GM19035 (cell line): Measurements from ENCODE around the gene CCDC85C.

ENCODE experiments used
- ATAC-seq: cut with Tn5 transposase; IDR thresholded peaks from one replicate; pipeline ENCODE4 v1.9.1; 2021; ENCODE audit not compliant: unreplicated experiment

Gene CCDC85C

GRCh38 chr14:99562856-99563748, 40.9 kb downstream of the CCDC85C start:
- no peak for ATAC-seq

- no peak for ATAC-seq
Observed at GRCh38 chr14:99561864-99562263, 42.1 kb downstream of the CCDC85C start.

- ATAC-seq = no peak
Observed at GRCh38 chr14:99560922-99561683, 42.9 kb downstream of the CCDC85C start.

GRCh38 chr14:99560403-99560802, 43.6 kb downstream of the CCDC85C start:
- ATAC-seq = no peak

- ATAC-seq = no peak
Observed at GRCh38 chr14:99559286-99559990, 44.6 kb downstream of the CCDC85C start.

GRCh38 chr14:99556134-99556791, 47.7 kb downstream of the CCDC85C start:
- no peak for ATAC-seq

GRCh38 chr14:99554757-99555531, 49.1 kb downstream of the CCDC85C start:
- no peak for ATAC-seq

GRCh38 chr14:99554184-99554583, 49.8 kb downstream of the CCDC85C start:
- no peak for ATAC-seq

GRCh38 chr14:99552572-99553216, 51.3 kb downstream of the CCDC85C start:
- no peak for ATAC-seq

- no peak for ATAC-seq
Observed at GRCh38 chr14:99552021-99552553, 51.9 kb downstream of the CCDC85C start.

- ATAC-seq = no peak
Observed at GRCh38 chr14:99551034-99551922, 52.7 kb downstream of the CCDC85C start.

GRCh38 chr14:99550387-99550992, 53.5 kb downstream of the CCDC85C start:
- no peak for ATAC-seq

- ATAC-seq = no peak
Observed at GRCh38 chr14:99549684-99550083, 54.3 kb downstream of the CCDC85C start.

- no peak for ATAC-seq
Observed at GRCh38 chr14:99548871-99549515, 55.0 kb downstream of the CCDC85C start.

GRCh38 chr14:99548255-99548654, 55.8 kb downstream of the CCDC85C start:
- ATAC-seq = no peak

- no peak for ATAC-seq
Observed at GRCh38 chr14:99546234-99546879, 57.6 kb downstream of the CCDC85C start.

- no peak for ATAC-seq
Observed at GRCh38 chr14:99545586-99545985, 58.4 kb downstream of the CCDC85C start.
